ENCODE measurements around the gene PVALEF.
A peak's percentile ranks its signal among the peaks of the same experiment; 100 is the strongest.

Gene PVALEF

GRCh38 chr17:81163703-81164370 lies 1.5 kb upstream of the PVALEF start:
- Histone ChIP-seq H3K9me3 (no peaks in the 10 kb centered on the region), H3K27me3 (no peaks in the 10 kb centered on the region), H3K4me3 (ENCODE audit: low read depth, low read length) (no peak overlapping the region), H3K4me1 (peaks cover 9% of the 10 kb centered on the region), H3K36me3 (no peaks in the 10 kb centered on the region)
- peak; percentile 9 for DNase-seq
- no peak for TF ChIP-seq CTCF (IDR thresholded peaks at IDR 0.05; ENCODE audit: low read depth, low read length)

- Histone ChIP-seq H3K9me3 (no peaks in the 10 kb centered on the region), H3K27me3 (no peaks in the 10 kb centered on the region), H3K4me1 (peaks cover 9% of the 10 kb centered on the region), H3K4me3 (ENCODE audit: low read depth, low read length) (no peak overlapping the region), H3K36me3 (no peaks in the 10 kb centered on the region)
- no peak for TF ChIP-seq CTCF (IDR thresholded peaks at IDR 0.05; ENCODE audit: low read depth, low read length)
- peak; percentile 56 for DNase-seq
Measured at GRCh38 chr17:81164371-81165245, 699 bp upstream of the PVALEF start.

GRCh38 chr17:81166033-81166492 lies 756 bp downstream of the PVALEF start, which contains the start of gene AATK:
AATK (minus strand) TSS chr17:81166221; CDS start chr17:81165992, 229 bp downstream.
- Histone ChIP-seq H3K9me3 (no peaks in the 10 kb centered on the region), H3K36me3 (no peaks in the 10 kb centered on the region), H3K4me1 (peaks cover 9% of the 10 kb centered on the region), H3K4me3 (ENCODE audit: low read depth, low read length) (peak within 1 kb of the TSS; percentile 45), H3K27me3 (no peaks in the 10 kb centered on the region)
- DNase-seq, result no peak
- no peak for TF ChIP-seq CTCF (IDR thresholded peaks at IDR 0.05; ENCODE audit: low read depth, low read length)

GRCh38 chr17:81167194-81167524 lies 1.9 kb downstream of the PVALEF start:
- Histone ChIP-seq H3K4me1 (peaks cover 9% of the 10 kb centered on the region), H3K27me3 (no peaks in the 10 kb centered on the region), H3K36me3 (no peaks in the 10 kb centered on the region), H3K4me3 (ENCODE audit: low read depth, low read length) (no peak overlapping the region), H3K9me3 (no peaks in the 10 kb centered on the region)
- no peak for TF ChIP-seq CTCF (IDR thresholded peaks at IDR 0.05; ENCODE audit: low read depth, low read length)
- no peak for DNase-seq

- Histone ChIP-seq H3K27me3 (no peaks in the 10 kb centered on the region), H3K4me3 (ENCODE audit: low read depth, low read length) (no peak overlapping the region), H3K36me3 (no peaks in the 10 kb centered on the region), H3K4me1 (peaks cover 9% of the 10 kb centered on the region), H3K9me3 (no peaks in the 10 kb centered on the region)
- no peak for TF ChIP-seq CTCF (IDR thresholded peaks at IDR 0.05; ENCODE audit: low read depth, low read length)
- no peak for DNase-seq
Measured at GRCh38 chr17:81167638-81168037, 2.3 kb downstream of the PVALEF start.

- TF ChIP-seq CTCF (IDR thresholded peaks at IDR 0.05; ENCODE audit: low read depth, low read length), result no peak
- H3K4me3 ChIP-seq (ENCODE audit: low read depth, low read length), result no peak overlapping the region
- H3K27me3 ChIP-seq, result no peaks in the 10 kb centered on the region
- DNase-seq, result no peak
- peaks cover 12% of the 10 kb centered on the region for H3K4me1 ChIP-seq
- no peaks in the 10 kb centered on the region for H3K9me3 ChIP-seq
- no peaks in the 10 kb centered on the region for H3K36me3 ChIP-seq
Measured at GRCh38 chr17:81169870-81170309, 4.6 kb downstream of the PVALEF start.
